Effector memory CD8-positive, alpha-beta T cell (primary cell): ENCODE data around the gene RMDN3.

Experiments used
- ATAC-seq: fragments of 150-1000 bp; cut with Tn5 transposase; replicated peaks from 2 replicates; pipeline ENCODE4 v1.10.0; 2021; ENCODE audit warnings: mild to moderate bottlenecking, moderate library complexity
- DNase-seq, 3 experiments: peaks; one replicate each; pipeline ENCODE4 v3.0.0; 2021
- H3K27ac Mint-ChIP-seq, 2 donors: one replicate each; pipeline ENCODE4 v1.8.0; 2022; ENCODE audit warnings: mild to moderate bottlenecking in 2 of 2, mixed read lengths in 2 of 2, moderate library complexity in 2 of 2
- H3K27me3 Mint-ChIP-seq, 2 donors: one replicate each; pipeline ENCODE4 v1.8.0; 2022; ENCODE audit warnings: mixed read lengths in 2 of 2
- H3K36me3 Mint-ChIP-seq: one replicate; pipeline ENCODE4 v1.8.0; 2022; ENCODE audit warnings: mild to moderate bottlenecking, moderate library complexity, mixed read lengths; ENCODE audit not compliant: insufficient read depth
- H3K4me1 Mint-ChIP-seq, 2 donors: one replicate each; pipeline ENCODE4 v1.8.0; 2022; ENCODE audit warnings: low read depth in 2 of 2, mixed read lengths in 2 of 2
- H3K4me3 Mint-ChIP-seq, 2 donors: one replicate each; pipeline ENCODE4 v1.8.0; 2022; ENCODE audit warnings: mild to moderate bottlenecking in 2 of 2, mixed read lengths in 2 of 2, moderate library complexity in 2 of 2
- H3K9me3 Mint-ChIP-seq, 2 donors: one replicate each; pipeline ENCODE4 v1.8.0; 2022; ENCODE audit warnings: mixed read lengths in 2 of 2

The RMDN3 gene

GRCh38 chr15:40787344-40787841, 32.3 kb upstream of the RMDN3 start:
- Mint-ChIP-seq H3K27me3 (no peaks in the 10 kb centered on the region), H3K27ac (peak overlapping the region; percentile 41 to 83), H3K4me3 (no peak overlapping the region), H3K9me3 (no peaks in the 10 kb centered on the region), H3K36me3 (peaks cover 13% of the 10 kb centered on the region), H3K4me1 (peaks cover 16 to 30% of the 10 kb centered on the region in 2 donors)
- ATAC-seq: peak; percentile 76
- peak; percentile 26 to 41 (median 34) for DNase-seq

DNA sequence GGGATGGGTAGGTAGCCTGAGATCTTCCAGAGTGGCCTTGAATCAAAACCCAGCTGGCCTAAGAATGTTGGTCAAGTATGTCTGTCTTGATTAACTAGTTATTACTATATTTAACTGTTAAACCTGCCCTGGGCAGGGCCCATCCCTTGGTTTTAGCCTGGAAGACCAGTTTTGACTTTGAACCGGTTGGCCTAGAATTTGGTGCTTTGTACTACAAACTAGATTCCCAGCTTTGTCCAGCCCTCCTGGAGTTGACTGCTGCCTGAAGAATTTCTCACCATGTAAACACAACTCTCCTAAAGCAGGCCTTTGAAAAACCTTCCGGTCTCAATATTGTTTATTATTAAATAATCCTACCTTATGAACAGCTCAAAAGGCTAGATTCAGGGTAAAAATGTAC, 30.8 kb upstream of the RMDN3 start:
- peaks cover 3% of the 10 kb centered on the region for H3K36me3 Mint-ChIP-seq
- H3K27ac Mint-ChIP-seq: no peak overlapping the region
- H3K4me3 Mint-ChIP-seq: no peak overlapping the region
- H3K4me1 Mint-ChIP-seq: peaks cover 16 to 30% of the 10 kb centered on the region in 2 donors
- DNase-seq (no peak), ATAC-seq (no peak)
- no peaks in the 10 kb centered on the region for H3K27me3 Mint-ChIP-seq
- no peaks in the 10 kb centered on the region for H3K9me3 Mint-ChIP-seq

DNA sequence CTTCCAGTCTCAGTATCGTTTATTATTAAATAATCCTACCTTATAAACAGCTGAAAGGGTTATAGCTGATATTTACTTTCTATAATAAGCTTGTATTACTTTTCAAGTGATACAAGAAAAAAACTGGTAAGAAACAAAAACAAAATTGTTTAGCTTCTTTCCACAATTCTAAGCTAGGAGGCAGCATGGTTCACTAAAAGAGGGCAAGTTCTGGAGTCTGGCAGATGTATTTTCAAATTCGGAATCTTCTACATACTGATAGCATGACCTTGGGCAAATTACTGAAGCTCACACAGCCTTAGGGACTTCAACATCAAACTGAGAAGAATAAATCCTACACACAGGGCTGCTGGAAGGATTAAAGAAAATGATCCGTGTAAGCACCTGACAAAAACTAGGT, 30.1 kb upstream of the RMDN3 start:
- DNase-seq (no peak), ATAC-seq (no peak)
- H3K27ac Mint-ChIP-seq: no peak overlapping the region
- no peaks in the 10 kb centered on the region for H3K9me3 Mint-ChIP-seq
- no peaks in the 10 kb centered on the region for H3K27me3 Mint-ChIP-seq
- H3K4me3 Mint-ChIP-seq: no peak overlapping the region
- peaks cover 3% of the 10 kb centered on the region for H3K36me3 Mint-ChIP-seq
- H3K4me1 Mint-ChIP-seq: peaks cover 16 to 30% of the 10 kb centered on the region in 2 donors

DNA sequence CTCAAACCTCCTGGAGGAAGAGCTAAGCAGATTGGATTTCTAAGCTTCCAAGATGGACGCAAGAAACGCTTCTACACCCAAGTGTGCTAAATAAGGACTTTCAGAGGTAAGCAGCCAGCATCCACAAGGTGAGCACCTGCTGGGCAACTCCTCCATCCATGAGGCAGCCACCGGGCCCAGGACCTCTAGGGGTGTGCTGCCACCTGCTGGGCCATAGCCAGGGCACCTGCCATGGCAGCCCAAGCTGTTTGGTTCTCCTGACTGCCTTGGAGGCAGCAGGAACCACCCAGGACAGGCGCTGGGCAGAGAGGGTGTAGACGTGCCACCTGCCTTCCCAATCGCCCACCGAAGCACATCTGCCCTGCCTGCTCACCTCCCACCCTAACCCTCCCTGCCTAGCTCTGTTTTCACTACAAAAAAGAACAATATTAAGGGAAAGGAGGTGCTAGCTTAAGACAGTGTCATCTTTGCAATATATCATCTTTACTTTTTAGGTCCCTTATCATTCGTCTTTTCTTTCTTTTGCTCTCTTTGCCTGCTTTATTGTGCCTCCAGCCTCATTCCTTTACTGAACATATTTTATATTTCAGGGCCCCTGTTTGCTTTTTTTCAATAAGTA, 27.7 kb upstream of the RMDN3 start:
- Mint-ChIP-seq H3K27me3 (no peaks in the 10 kb centered on the region), H3K36me3 (peaks cover 6% of the 10 kb centered on the region), H3K27ac (peak overlapping the region in 1 of 2 donors; percentile 4), H3K9me3 (no peaks in the 10 kb centered on the region), H3K4me1 (peaks cover 12 to 25% of the 10 kb centered on the region in 2 donors), H3K4me3 (no peak overlapping the region)
- DNase-seq (peak; percentile 76 to 81 (median 77)), ATAC-seq (peak; percentile 91)

- Mint-ChIP-seq H3K9me3 (no peaks in the 10 kb centered on the region), H3K27ac (peak overlapping the region; percentile 69 to 80), H3K4me1 (peaks cover 8 to 16% of the 10 kb centered on the region in 2 donors), H3K36me3 (peaks cover 32% of the 10 kb centered on the region), H3K27me3 (no peaks in the 10 kb centered on the region), H3K4me3 (peak overlapping the region; percentile 63 to 67)
- DNase-seq (peak; percentile 70 to 73 (median 72)), ATAC-seq (peak; percentile 100)
Measured at GRCh38 chr15:40776537-40777141, 21.6 kb upstream of the RMDN3 start.

- Mint-ChIP-seq H3K4me1 (peaks cover 8 to 16% of the 10 kb centered on the region in 2 donors), H3K9me3 (no peaks in the 10 kb centered on the region), H3K4me3 (no peak overlapping the region), H3K36me3 (peaks cover 34% of the 10 kb centered on the region), H3K27me3 (no peaks in the 10 kb centered on the region), H3K27ac (peak overlapping the region; percentile 69 to 80)
- DNase-seq (no peak), ATAC-seq (no peak)
Measured at GRCh38 chr15:40775740-40776536, 20.9 kb upstream of the RMDN3 start.

DNA sequence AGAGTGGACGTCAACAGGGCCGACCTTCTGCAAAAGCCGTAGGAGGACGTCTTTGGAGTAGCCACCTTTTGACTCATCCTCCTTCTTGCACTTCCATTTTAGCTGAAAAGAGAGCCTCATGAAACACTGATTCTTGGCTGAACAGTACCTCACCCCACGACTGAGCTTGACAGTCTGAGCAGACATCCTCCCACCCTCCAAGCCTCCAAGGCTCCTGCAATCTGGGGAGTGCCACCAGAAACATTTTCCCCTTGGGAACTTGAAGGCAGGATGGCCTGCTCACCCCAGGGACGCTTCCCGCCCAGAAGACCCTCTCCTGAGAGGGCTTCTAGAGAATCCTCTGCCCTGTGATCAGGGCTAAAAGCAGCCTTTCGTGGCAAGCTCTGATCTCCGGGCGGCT, 20.0 kb upstream of the RMDN3 start:
- DNase-seq (no peak), ATAC-seq (no peak)
- Mint-ChIP-seq H3K36me3 (peaks cover 34% of the 10 kb centered on the region), H3K4me3 (no peak overlapping the region), H3K27ac (no peak overlapping the region), H3K27me3 (no peaks in the 10 kb centered on the region), H3K4me1 (peaks cover 10 to 19% of the 10 kb centered on the region in 2 donors), H3K9me3 (no peaks in the 10 kb centered on the region)

GRCh38 chr15:40773902-40774301, 18.8 kb upstream of the RMDN3 start:
- H3K27me3 Mint-ChIP-seq: no peaks in the 10 kb centered on the region

DNA sequence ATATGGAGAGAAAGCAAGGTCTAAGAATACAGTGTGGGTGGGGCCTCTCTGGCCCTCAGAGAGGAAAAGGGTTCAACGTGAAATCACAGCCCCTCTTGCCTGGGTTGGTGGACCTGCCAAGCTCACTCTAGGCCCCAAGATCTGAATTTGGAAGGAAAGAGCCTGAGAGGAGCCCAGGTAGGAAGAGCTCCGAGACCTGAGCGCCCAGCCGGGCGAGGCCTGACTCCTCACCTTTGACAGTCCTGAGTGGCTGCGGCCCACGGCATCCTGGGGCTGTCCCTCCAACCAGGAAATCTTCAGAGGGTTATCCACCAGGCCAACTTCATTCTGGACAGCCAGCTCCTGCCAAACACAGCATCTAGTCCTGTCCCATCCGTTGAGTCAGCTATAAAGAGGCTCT, 18.4 kb upstream of the RMDN3 start:
- Mint-ChIP-seq H3K9me3 (no peaks in the 10 kb centered on the region), H3K4me3 (no peak overlapping the region), H3K27ac (no peak overlapping the region), H3K27me3 (no peaks in the 10 kb centered on the region), H3K36me3 (peaks cover 40% of the 10 kb centered on the region), H3K4me1 (peaks cover 25 to 27% of the 10 kb centered on the region in 2 donors)
- no peak for ATAC-seq
- DNase-seq: no peak

More at GRCh38 chr15:40773902-40774301, 18.8 kb upstream of the RMDN3 start:
- Mint-ChIP-seq H3K4me1 (peaks cover 21 to 23% of the 10 kb centered on the region in 2 donors), H3K27ac (no peak overlapping the region), H3K36me3 (peaks cover 40% of the 10 kb centered on the region), H3K4me3 (no peak overlapping the region), H3K9me3 (no peaks in the 10 kb centered on the region)
- no peak for DNase-seq
- no peak for ATAC-seq

DNA sequence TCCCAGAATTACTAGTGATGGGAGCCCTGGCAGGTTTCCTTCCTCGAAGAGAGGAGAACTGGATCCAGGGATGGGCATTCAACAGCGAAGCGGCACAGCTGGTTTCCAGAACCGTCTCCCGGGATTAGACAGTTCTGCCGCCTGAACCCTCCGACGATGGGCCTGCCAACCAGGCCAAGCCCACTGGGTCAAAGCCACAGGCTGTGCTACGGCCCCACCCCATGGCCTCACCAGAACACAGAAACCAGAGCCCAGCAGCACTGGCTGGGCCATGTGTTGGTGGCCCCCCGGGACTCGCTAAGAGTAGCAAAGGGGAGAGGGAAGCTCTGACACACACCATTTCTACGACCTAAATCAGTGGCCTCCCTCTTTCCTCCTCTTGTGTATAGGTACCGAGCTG, 17.0 kb upstream of the RMDN3 start:
- Mint-ChIP-seq H3K27me3 (no peaks in the 10 kb centered on the region), H3K4me1 (peaks cover 23 to 28% of the 10 kb centered on the region in 2 donors), H3K9me3 (no peaks in the 10 kb centered on the region), H3K27ac (no peak overlapping the region), H3K4me3 (no peak overlapping the region), H3K36me3 (peaks cover 35% of the 10 kb centered on the region)
- no peak for DNase-seq
- ATAC-seq: no peak

- no peaks in the 10 kb centered on the region for H3K27me3 Mint-ChIP-seq
- H3K27ac Mint-ChIP-seq: no peak overlapping the region
- peaks cover 29% of the 10 kb centered on the region for H3K36me3 Mint-ChIP-seq
- H3K9me3 Mint-ChIP-seq: no peaks in the 10 kb centered on the region
- DNase-seq (no peak), ATAC-seq (no peak)
- H3K4me1 Mint-ChIP-seq: peaks cover 15 to 24% of the 10 kb centered on the region in 2 donors
- no peak overlapping the region for H3K4me3 Mint-ChIP-seq
Measured at GRCh38 chr15:40771242-40771641, 16.2 kb upstream of the RMDN3 start.

- DNase-seq (no peak), ATAC-seq (no peak)
- Mint-ChIP-seq H3K27me3 (no peaks in the 10 kb centered on the region), H3K9me3 (no peaks in the 10 kb centered on the region), H3K4me3 (peak overlapping the region; percentile 60 to 74), H3K27ac (peak overlapping the region; percentile 84 to 91), H3K4me1 (peaks cover 24 to 34% of the 10 kb centered on the region in 2 donors), H3K36me3 (peaks cover 23% of the 10 kb centered on the region)
Measured at GRCh38 chr15:40770147-40770721, 15.2 kb upstream of the RMDN3 start.
